ENCODE results near the gene SNAI1.

SNAI1 gene

GRCh38 chr20:50014570-50015562 lies 32.1 kb downstream of the SNAI1 start:
- DNase-seq: no peak

- DNase-seq: no peak
These were observed 32.8 kb downstream of the SNAI1 start for GRCh38 chr20:50015636-50015992.

DNA sequence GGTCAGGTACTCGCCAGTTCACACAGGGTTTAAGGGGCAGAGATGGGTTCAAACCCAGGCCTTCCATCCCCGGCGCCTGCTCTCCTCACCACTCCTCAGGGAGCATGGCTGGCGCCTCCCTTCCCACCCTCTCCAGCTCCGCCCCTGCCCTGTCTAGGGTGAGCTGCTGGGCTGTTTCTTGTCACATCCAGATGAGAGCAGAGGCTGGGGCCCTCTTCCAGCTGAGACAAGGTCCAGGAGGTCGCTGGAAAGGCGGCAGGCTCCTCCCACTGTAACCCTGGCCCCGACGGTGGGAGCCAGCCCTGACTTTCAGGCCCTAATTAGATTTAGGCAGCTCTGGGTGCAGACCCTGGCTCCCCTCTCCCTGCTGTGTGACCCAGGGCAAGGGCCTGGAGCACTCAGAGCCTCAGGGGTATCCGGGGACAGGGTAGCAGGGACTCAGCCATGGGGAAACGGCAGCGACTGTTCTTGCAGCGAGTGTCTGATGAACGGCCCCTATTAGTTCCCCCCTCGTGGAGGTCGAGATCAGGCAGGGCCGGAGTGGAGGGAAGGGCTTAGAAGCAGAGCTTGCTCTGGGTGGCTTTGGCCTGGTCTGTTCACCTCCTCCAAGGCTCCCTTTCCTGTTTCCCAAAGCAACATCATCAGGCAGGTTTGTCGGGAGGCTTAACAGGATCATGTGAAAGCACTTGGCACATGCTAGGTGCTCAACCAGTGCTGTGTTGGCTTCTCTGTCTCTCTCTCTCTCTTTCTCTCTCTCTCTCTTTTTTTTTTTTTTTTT lies 33.4 kb downstream of the SNAI1 start:
- no peak for DNase-seq

DNA sequence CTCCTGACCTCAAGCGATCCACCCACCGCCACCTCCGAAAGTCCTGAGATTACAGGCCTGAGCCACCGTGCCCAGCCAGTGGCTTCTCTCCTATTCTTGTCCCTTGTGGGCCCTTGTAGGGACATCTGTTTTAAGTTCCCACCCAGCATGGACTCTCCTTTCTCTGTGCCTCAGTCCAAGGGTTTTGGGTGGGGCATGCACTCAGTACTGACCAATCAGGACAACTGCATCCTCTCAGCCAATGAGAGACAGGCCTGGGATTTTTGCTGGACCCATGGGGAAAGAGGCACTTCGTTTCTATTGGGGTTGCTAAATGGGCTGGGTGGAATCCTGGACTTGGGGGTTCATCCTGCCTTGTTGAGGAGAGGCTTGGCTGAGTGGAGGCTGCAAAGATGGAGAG lies 34.4 kb downstream of the SNAI1 start:
- DNase-seq: no peak

DNA sequence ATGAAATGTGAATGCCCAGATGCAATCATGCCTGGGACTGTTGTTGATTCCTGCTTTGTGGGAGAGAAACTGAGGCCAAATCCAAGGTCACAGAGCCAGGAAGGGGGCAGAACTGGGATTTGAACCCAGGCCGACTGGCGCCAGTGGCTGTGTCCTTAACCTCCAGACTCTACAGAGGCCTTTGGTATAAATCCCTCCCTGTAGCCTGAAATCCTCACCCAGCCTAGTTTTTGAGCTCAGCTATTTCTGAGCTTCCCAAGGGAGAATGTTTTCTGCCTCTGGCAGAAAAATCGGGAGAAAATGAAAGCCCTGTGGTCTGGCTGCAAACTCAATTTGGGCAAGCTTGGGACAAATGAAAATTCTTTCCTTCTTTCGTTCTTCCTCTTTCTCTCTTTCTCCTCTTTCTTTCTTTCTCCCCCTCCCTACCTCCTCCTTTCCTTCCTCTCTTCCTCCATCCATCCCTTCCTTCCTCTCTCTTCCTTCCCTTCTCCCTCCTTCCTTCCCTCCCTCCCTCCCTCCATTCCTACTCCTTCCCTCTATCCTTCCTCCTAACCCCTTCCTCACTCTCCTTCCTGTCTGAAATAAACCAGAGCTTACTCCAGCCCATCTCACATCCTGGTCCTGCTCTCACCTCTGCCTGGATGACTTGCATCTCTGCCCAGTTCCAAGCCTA lies 34.9 kb downstream of the SNAI1 start:
- DNase-seq: no peak

DNA sequence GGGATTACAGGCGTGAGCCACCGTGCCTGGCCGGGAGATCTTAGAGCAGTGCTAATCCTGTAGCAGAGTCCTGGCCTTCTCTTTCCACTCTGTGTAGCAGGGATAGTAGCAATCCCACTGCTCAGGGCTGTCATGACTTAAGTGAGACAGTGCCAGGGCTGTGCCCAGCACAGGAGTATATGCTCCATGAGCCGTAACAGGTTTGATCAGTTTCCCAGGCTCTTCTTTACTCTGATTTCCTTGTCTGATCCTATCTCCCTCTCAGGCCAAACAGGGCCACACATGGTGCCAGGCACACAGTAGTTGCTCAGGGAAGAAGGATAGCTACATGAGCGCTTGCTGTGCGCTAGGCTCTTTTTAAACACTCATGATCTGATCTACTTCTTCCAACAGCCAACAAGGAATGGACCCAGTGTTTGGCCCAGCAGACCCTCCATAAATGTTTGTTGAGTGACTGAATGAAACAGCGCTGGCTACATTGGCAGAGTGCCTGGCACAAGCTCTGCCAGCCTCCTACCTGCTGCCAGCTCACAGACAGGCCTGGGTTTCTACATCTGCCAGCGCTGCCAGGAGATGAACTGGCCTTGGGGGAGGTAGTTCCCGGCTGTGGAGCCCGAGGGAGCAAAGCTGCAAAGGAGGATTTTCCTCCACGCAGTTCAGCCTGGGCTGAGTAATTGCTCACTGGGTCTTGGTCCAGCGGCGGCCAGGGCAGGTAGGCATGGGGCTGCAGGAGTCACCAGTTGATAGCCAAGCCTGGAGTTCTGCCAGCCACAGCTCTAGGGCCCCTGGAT lies 36.9 kb downstream of the SNAI1 start:
- DNase-seq: no peak

GRCh38 chr20:50020288-50020687 lies 37.5 kb downstream of the SNAI1 start:
- no peak for DNase-seq

DNA sequence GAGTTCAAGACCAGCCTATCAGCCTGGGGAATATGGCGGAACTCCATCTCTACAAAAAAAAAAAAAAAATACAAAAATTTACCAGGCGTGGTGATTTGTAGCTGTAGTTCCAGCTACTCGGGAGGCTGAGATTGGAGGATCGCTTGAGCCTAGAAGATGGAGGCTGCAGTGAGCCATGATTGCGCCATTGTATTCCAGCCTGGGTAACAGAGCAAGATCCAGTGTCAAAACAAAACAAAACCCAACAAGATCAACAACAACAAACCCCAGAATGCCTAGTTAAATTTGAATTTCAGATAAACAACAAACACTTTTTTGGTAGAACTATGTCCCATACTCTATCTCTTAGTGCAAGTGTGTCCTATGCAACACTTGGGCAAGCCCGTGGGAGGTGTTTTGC lies 39.9 kb downstream of the SNAI1 start:
- no peak for DNase-seq

DNA sequence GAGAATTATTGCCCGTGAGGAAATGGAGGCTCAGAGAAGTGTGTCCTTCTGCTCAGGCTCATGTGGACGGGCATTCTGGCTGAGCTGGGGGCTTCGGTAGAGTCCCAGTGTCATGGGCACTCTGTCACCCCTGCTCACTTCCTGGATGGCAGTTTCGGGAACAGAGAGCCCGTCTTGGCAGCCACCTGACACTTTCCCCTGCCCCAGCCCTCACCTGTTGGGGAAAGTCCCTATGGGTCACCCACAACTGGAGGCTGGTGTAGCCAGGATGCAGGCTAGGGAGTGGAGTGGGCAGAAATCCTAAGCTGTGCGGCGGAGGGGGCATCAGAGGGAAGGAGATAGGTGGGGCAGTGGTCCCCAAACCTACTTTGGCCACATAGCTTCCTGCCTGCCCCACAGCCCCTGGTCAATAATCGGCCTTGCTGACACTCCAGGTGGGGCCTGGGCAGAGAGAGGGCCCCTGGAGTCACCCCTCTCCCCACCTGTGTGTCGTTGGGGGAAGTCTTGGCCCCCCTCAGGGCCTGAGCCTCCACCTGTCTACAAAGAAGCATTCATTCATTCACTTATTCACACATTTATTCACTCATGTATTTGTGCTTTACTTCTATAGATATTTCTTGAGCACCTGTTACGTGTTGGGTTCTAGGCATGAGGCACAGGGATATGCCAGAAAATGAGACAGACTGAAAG lies 40.5 kb downstream of the SNAI1 start:
- DNase-seq: no peak

DNA sequence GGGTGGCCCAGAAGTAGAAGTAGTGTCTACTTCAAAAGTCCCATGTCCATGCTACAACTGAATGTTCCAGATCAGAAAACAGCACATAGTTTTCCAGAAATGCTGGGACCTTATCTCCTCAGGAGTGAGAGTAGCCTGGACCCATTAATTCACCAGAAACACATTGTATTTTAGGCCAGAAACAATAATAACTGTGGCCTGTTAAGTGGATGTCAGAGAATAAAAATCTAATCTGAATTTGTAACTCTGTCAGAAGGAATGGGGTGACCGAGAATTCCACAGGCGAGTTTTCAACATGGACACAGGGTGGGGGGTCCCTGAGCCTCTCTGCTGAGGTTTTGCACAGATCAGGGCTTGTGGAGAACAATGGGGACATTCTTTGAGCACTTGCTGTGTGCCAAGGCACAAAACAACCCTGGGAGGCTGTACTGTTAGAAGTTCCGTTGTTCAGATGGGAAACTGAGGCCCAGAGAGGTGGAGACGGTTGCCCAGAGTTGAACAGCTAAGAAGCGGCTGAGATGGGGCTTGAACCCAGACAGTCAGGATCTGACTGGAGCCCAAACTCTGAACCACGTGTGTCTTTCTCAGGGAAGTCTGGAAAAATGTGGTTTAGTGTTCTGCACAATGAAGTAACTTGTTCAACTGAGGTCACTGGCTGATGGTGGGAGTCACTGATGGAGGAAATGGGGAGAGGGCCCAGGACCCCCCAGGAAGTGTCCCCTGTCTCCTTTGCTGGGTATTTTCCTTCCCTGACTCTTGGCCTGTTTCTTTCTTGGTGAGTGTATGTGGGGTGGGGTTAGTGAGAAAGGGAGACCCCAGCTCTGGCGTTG lies 44.2 kb downstream of the SNAI1 start:
- no peak for DNase-seq

- no peak for DNase-seq
These were observed 44.9 kb downstream of the SNAI1 start for GRCh38 chr20:50027611-50028105.

DNA sequence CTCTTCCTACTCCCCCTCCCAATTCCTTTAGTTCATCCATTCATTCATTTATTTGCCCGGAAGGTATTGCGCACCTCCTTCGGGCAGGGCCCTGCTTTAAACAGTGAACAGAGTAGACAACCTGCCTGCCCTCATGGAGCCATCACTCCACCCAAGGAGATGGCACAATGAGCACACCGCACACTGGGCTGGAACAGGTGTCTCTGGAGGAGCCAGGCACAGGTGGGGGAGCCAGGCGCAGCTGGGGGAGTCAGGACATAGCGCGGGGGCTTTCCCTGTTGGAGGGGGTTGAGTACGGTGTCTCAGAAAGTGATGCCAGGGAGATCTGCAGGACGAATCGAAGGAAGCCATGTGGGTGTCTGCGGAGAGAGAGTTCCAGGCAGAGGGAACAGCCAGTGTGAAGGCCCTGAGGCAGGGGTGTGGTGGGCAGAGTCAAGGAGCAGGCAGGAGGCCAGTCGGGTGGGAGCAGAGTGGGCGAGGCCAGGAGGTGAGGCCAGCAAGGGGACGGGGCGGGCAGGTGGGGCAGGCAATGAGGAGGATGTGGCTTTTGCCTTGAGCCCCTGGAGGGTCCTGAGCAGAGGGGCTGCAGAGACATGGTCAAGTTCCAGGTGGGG lies 46.4 kb downstream of the SNAI1 start:
- DNase-seq: no peak

GRCh38 chr20:50029697-50030461 lies 47.1 kb downstream of the SNAI1 start:
- no peak for DNase-seq

DNA sequence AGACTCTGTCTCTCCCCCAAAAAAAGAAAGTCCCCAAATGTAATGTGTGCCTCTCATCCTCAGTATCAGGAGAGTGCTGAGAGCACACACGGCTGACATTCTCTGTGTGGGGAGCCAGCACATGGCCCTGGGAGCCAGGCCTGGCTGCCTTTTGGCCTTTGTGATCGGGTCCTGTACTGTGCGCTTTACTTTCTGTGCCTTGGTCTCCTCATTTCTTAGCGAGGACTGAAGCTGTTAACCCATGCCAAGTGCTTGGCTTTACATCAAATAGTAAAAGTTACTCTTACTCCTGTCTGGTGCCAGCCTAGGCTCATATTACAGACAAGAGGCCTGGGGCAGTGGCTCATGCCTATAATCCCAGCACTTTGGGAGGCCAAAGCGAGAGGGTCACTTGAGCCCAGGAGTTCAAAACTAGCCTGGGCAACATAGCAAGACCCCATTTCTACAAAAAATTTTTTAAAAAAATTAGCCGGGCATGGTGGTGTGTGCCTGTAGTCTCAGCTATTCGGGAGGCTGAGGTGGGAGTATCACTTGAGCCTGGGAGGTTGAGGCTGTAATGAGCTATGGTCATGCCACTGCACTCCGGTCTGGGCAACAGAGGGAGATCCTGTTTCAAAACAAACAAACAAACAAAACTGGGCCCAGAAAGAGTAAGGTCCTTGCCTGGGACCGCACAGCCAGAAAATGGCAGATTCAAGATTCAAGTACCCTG lies 50.3 kb downstream of the SNAI1 start:
- DNase-seq: no peak

- DNase-seq: no peak
These were observed 51.9 kb downstream of the SNAI1 start for GRCh38 chr20:50034567-50035180.

GRCh38 chr20:50036703-50037102 lies 53.9 kb downstream of the SNAI1 start:
- DNase-seq: no peak

- DNase-seq: no peak
These were observed 54.3 kb downstream of the SNAI1 start for GRCh38 chr20:50037123-50037522.

- DNase-seq: no peak
These were observed 54.8 kb downstream of the SNAI1 start for GRCh38 chr20:50037575-50037974.

All from CD4-positive, alpha-beta T cell treated with Interleukin-10 for 1 hour (primary cell).